ENCODE measurements around the gene TRAK1. TPM values are rescaled to one million over a fixed set of nuclear protein-coding genes. Genes with fewer than 3 reads are reported as not detected.

Gene TRAK1
- total and polyA plus RNA-seq, 2 experiments from 2014 or later = 19.0 to 28.8 TPM

- Histone ChIP-seq H3K27ac (no peak overlapping the region), H3K36me3 (replicated peaks; ENCODE audit: insufficient read depth, low read depth) (no peaks in the 10 kb centered on the region), H3K4me2 (no peak overlapping the region), H2AFZ (no peak overlapping the region), H3K4me1 (ENCODE audit: insufficient read depth) (peaks cover 19% of the 10 kb centered on the region), H3K4me3 (no peak overlapping the region), H3K9me3 (ENCODE audit: low read depth) (no peaks in the 10 kb centered on the region), H3K9me2 (replicated peaks; ENCODE audit: insufficient read depth) (no peaks in the 10 kb centered on the region), H4K20me1 (ENCODE audit: insufficient read depth, poor library complexity, severe bottlenecking) (no peaks in the 10 kb centered on the region), H3K27me3 (no peaks in the 10 kb centered on the region), H3K79me2 (peaks cover 70% of the 10 kb centered on the region)
- no peak for DNase-seq (ENCODE audit: low spot score)
- WGBS (ENCODE audit: low lambda C conversion rate, missing lambda C conversion rate) = 94% methylated on average over 6 of the region's 6 CpGs
- TF ChIP-seq EZH2 (IDR thresholded peaks at IDR 0.05; ENCODE audit: borderline replicate concordance) = no peak
- no peak for TF ChIP-seq EZH2phosphoT487 (IDR thresholded peaks at IDR 0.05; ENCODE audit: low read depth, severe bottlenecking, unreplicated experiment)
- TF ChIP-seq CTCF (IDR thresholded peaks at IDR 0.05; ENCODE audit: poor library complexity) = no peak
Observed at GRCh38 chr3:42177068-42177800, 86.1 kb downstream of the TRAK1 start.

- 98% methylated on average over 9 of the region's 9 CpGs for WGBS (ENCODE audit: low lambda C conversion rate, missing lambda C conversion rate)
- TF ChIP-seq EZH2phosphoT487 (IDR thresholded peaks at IDR 0.05; ENCODE audit: low read depth, severe bottlenecking, unreplicated experiment) (no peak), CTCF (IDR thresholded peaks at IDR 0.05; ENCODE audit: poor library complexity) (no peak), EZH2 (IDR thresholded peaks at IDR 0.05; ENCODE audit: borderline replicate concordance) (no peak)
- H3K27me3 ChIP-seq = no peaks in the 10 kb centered on the region
- no peaks in the 10 kb centered on the region for H3K9me3 ChIP-seq (ENCODE audit: low read depth)
- no peak overlapping the region for H3K4me3 ChIP-seq
- DNase-seq (ENCODE audit: low spot score) = no peak
- H3K27ac ChIP-seq = peak overlapping the region; percentile 91
- no peaks in the 10 kb centered on the region for H3K9me2 ChIP-seq (replicated peaks; ENCODE audit: insufficient read depth)
- H3K4me1 ChIP-seq (ENCODE audit: insufficient read depth) = peaks cover 19% of the 10 kb centered on the region
- peaks cover 69% of the 10 kb centered on the region for H3K79me2 ChIP-seq
- H3K4me2 ChIP-seq = no peak overlapping the region
- no peaks in the 10 kb centered on the region for H4K20me1 ChIP-seq (ENCODE audit: insufficient read depth, poor library complexity, severe bottlenecking)
- no peaks in the 10 kb centered on the region for H3K36me3 ChIP-seq (replicated peaks; ENCODE audit: insufficient read depth, low read depth)
- H2AFZ ChIP-seq = no peak overlapping the region
Observed at GRCh38 chr3:42177801-42178150, 86.6 kb downstream of the TRAK1 start.

- Histone ChIP-seq H3K79me2 (peaks cover 64% of the 10 kb centered on the region), H3K9me3 (ENCODE audit: low read depth) (no peaks in the 10 kb centered on the region), H3K4me2 (peak overlapping the region; percentile 66), H3K27me3 (no peaks in the 10 kb centered on the region), H3K27ac (peak overlapping the region; percentile 91), H3K4me3 (no peak overlapping the region), H2AFZ (no peak overlapping the region), H3K4me1 (ENCODE audit: insufficient read depth) (peaks cover 17% of the 10 kb centered on the region), H3K9me2 (replicated peaks; ENCODE audit: insufficient read depth) (no peaks in the 10 kb centered on the region), H4K20me1 (ENCODE audit: insufficient read depth, poor library complexity, severe bottlenecking) (no peaks in the 10 kb centered on the region), H3K36me3 (replicated peaks; ENCODE audit: insufficient read depth, low read depth) (no peaks in the 10 kb centered on the region)
- peak; percentile 83 for DNase-seq (ENCODE audit: low spot score)
- 28% methylated on average over 7 of the region's 7 CpGs for WGBS (ENCODE audit: low lambda C conversion rate, missing lambda C conversion rate)
- TF ChIP-seq EZH2 (IDR thresholded peaks at IDR 0.05; ENCODE audit: borderline replicate concordance) (no peak), CTCF (IDR thresholded peaks at IDR 0.05; ENCODE audit: poor library complexity) (no peak), EZH2phosphoT487 (IDR thresholded peaks at IDR 0.05; ENCODE audit: low read depth, severe bottlenecking, unreplicated experiment) (no peak)
Observed at GRCh38 chr3:42179110-42179725, 88.1 kb downstream of the TRAK1 start.
